ENCODE measurements around the gene SPTLC3.
"Not testable (repeated sequence)": the region's sequence is repeated elsewhere in the genome, so short reads cannot be mapped to it uniquely, and the experiment has no call there.

SPTLC3 gene

GRCh38 chr20:12977328-12978125, 31.2 kb upstream of the SPTLC3 start:
- DNase-seq = no peak
- Mint-ChIP-seq H3K4me1 (no peaks in the 10 kb centered on the region), H3K27ac (no peak overlapping the region), H3K36me3 (no peaks in the 10 kb centered on the region), H3K9me3 (no peaks in the 10 kb centered on the region), H3K27me3 (no peaks in the 10 kb centered on the region), H3K4me3 (no peak overlapping the region)
- CTCF ChIA-PET = interaction anchor here (0.6 to 1.0 kb wide), 2 partner anchors 9 to 790 kb away, joined by 3 read pairs; no protein-coding TSS in a partner anchor

DNA sequence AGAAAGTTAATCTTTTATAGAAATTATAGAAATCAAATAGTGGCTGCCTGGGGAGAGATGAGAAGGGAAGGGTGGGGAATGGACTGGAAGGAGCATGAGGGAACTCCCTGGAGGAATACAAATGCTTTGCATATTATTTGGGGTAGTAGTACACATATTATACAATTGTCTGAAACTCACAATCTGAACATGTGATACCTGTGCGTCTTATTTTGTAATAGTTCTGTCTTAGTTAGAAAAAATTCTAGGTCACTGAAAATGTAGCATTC, 30.7 kb upstream of the SPTLC3 start:
- CTCF ChIA-PET = no interaction called here
- no peak overlapping the region for H3K4me3 Mint-ChIP-seq
- H3K36me3 Mint-ChIP-seq = no peaks in the 10 kb centered on the region
- no peaks in the 10 kb centered on the region for H3K4me1 Mint-ChIP-seq
- no peaks in the 10 kb centered on the region for H3K27me3 Mint-ChIP-seq
- no peak overlapping the region for H3K27ac Mint-ChIP-seq
- no peaks in the 10 kb centered on the region for H3K9me3 Mint-ChIP-seq
- DNase-seq = no peak

- no peak for DNase-seq
- no peaks in the 10 kb centered on the region for H3K27me3 Mint-ChIP-seq
These were observed 29.9 kb upstream of the SPTLC3 start for GRCh38 chr20:12978613-12979495.

DNA sequence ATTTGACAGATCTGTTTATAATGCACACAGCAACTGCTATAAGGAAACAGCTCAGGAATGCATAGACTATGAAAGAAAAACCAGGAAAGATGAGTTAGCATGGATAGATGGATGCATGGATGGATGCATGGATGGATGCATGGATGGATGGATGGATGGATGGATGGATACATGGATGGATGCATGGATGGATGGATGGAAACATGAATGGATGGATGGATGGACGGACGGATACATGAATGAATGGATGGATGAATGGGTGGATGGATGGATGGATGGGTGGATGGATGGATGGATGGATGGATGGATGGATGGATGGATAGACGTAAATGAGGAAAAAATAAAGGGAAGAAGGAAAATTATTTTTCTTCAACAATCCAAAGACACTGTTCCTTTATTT, 29.1 kb upstream of the SPTLC3 start:
- H3K27me3 Mint-ChIP-seq, H3K36me3 Mint-ChIP-seq, DNase-seq, H3K4me1 Mint-ChIP-seq, CTCF ChIA-PET, H3K27ac Mint-ChIP-seq, H3K4me3 Mint-ChIP-seq, H3K9me3 Mint-ChIP-seq: not testable (repeated sequence)

More at GRCh38 chr20:12978613-12979495, 29.9 kb upstream of the SPTLC3 start:
- no peaks in the 10 kb centered on the region for H3K36me3 Mint-ChIP-seq
- CTCF ChIA-PET = interaction anchor here (0.9 kb wide), 1 partner anchor 51 kb away, joined by 3 read pairs; no protein-coding TSS in a partner anchor
- no peaks in the 10 kb centered on the region for H3K9me3 Mint-ChIP-seq
- H3K27ac Mint-ChIP-seq = no peak overlapping the region
- H3K4me1 Mint-ChIP-seq = no peaks in the 10 kb centered on the region
- no peak overlapping the region for H3K4me3 Mint-ChIP-seq

GRCh38 chr20:12982098-12982497, 26.7 kb upstream of the SPTLC3 start:
- CTCF ChIA-PET = no interaction called here
- H3K4me3 Mint-ChIP-seq = no peak overlapping the region
- no peaks in the 10 kb centered on the region for H3K9me3 Mint-ChIP-seq
- no peak overlapping the region for H3K27ac Mint-ChIP-seq
- no peaks in the 10 kb centered on the region for H3K36me3 Mint-ChIP-seq
- no peak for DNase-seq
- H3K27me3 Mint-ChIP-seq = no peaks in the 10 kb centered on the region
- no peaks in the 10 kb centered on the region for H3K4me1 Mint-ChIP-seq

DNA sequence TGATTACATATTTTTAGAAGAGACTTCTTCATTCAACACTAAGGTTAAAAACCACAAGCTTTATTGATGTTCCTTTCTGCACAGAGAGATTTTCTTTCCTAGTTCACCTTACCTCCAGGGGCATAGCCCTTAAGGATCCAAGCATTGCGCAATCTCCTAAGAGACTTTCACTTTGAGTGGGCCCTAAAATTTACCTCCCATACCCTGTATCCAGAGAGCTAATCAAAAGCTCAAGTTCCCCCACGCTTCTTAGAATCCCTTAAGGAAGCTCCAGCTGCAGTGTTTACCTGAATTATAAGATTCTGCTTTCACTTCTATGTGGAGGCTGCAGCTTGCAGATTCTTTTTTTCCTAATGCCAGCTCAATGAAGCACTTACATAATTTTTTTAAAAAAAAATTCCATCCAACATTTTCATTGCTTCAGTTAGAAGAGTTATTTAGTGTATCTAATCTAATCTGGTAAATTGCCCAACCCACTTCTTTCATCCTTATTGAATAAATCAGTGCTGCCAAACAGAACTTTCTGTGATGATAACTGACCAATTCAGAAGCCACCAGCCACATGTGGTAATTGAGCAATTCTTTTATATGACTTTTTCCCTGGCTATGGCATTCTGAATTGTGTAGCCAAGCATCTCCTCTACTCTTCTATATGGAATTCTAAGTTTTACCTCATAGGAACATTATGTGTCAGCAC, 24.6 kb upstream of the SPTLC3 start:
- no peaks in the 10 kb centered on the region for H3K9me3 Mint-ChIP-seq
- H3K36me3 Mint-ChIP-seq = no peaks in the 10 kb centered on the region
- DNase-seq = no peak
- no peaks in the 10 kb centered on the region for H3K4me1 Mint-ChIP-seq
- no peaks in the 10 kb centered on the region for H3K27me3 Mint-ChIP-seq
- no peak overlapping the region for H3K4me3 Mint-ChIP-seq
- H3K27ac Mint-ChIP-seq = no peak overlapping the region
- CTCF ChIA-PET = no interaction called here

DNA sequence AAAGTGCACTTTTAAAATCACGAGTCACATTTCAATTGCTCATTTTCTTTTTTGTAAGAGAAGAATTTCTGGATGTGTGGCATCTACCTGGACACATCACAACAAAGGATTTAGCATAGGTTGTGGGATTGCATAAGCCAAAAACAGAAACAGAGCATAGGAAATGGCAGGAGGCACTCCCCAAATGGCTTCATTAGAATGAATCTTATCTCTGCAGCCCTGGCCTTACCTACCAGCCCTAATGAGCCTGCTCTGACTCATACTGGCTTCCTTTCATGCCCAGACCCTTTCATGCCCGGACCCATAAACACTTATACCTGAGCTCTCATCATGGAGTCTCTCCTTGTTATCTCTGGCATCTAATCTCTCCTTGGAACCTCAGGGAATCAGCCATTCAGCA, 23.9 kb upstream of the SPTLC3 start:
- Mint-ChIP-seq H3K4me1 (no peaks in the 10 kb centered on the region), H3K4me3 (no peak overlapping the region), H3K27me3 (no peaks in the 10 kb centered on the region), H3K36me3 (no peaks in the 10 kb centered on the region), H3K27ac (no peak overlapping the region), H3K9me3 (no peaks in the 10 kb centered on the region)
- no peak for DNase-seq
- CTCF ChIA-PET = no interaction called here

- CTCF ChIA-PET = no interaction called here
- DNase-seq = no peak
- no peaks in the 10 kb centered on the region for H3K27me3 Mint-ChIP-seq
- no peaks in the 10 kb centered on the region for H3K9me3 Mint-ChIP-seq
- no peak overlapping the region for H3K27ac Mint-ChIP-seq
- H3K36me3 Mint-ChIP-seq = no peaks in the 10 kb centered on the region
- no peak overlapping the region for H3K4me3 Mint-ChIP-seq
- H3K4me1 Mint-ChIP-seq = no peaks in the 10 kb centered on the region
These were observed 21.5 kb upstream of the SPTLC3 start for GRCh38 chr20:12987261-12987660.

DNA sequence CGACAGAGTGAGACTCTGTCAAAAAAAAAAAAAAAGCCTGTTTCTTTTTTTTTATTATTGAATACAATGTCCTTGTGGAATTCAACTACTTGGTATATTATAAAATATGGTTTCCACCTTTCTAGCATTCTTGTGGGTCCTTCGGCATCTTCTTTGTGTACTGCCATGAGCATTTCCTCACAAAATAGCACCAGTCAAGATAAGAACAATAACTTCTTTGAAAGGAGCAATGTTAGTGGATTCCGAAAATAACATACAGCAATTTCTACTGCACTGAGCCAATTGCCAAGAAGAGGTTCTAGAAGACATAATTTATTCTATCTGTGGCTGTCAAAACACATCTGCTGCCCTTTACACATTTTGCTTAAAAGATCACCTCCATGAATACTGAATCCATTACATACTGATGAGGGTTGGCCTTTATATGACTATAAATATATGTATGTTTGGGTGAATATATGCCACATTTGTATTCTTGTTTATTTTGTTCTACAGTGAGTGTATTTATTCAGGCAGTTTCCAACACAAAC, 19.1 kb upstream of the SPTLC3 start:
- H3K9me3 Mint-ChIP-seq = no peaks in the 10 kb centered on the region
- H3K27ac Mint-ChIP-seq = no peak overlapping the region
- no peaks in the 10 kb centered on the region for H3K36me3 Mint-ChIP-seq
- no peak for DNase-seq
- CTCF ChIA-PET = no interaction called here
- no peak overlapping the region for H3K4me3 Mint-ChIP-seq
- no peaks in the 10 kb centered on the region for H3K4me1 Mint-ChIP-seq
- H3K27me3 Mint-ChIP-seq = no peaks in the 10 kb centered on the region

DNA sequence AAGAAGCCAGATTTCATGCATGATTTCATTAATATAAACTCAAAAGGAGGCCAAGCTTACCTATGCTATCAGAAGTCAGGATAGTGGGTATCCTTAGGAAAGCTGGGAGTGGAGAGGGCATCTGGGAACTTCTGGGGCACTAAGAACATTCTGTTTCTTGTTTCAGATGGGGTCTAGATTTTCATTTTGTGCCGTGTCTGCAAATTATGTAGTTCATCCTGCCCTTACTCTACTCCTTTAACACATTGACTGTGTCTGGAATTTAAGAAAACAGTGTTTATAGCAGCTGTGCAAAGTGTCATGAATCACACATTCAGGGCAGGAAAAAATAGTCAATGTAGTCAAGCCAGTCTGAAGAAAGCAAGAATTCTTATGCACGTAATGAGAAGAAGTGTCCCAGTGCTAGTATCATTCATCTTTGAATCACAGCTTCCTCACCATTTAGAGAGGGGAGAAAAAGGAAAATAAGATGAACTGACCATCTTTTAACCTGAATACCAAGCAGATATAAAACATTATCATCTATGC, 11.6 kb upstream of the SPTLC3 start:
- Mint-ChIP-seq H3K9me3 (peaks cover 2% of the 10 kb centered on the region), H3K4me1 (no peaks in the 10 kb centered on the region), H3K4me3 (no peak overlapping the region), H3K27ac (no peak overlapping the region), H3K36me3 (no peaks in the 10 kb centered on the region), H3K27me3 (no peaks in the 10 kb centered on the region)
- CTCF ChIA-PET = no interaction called here
- no peak for DNase-seq

DNA sequence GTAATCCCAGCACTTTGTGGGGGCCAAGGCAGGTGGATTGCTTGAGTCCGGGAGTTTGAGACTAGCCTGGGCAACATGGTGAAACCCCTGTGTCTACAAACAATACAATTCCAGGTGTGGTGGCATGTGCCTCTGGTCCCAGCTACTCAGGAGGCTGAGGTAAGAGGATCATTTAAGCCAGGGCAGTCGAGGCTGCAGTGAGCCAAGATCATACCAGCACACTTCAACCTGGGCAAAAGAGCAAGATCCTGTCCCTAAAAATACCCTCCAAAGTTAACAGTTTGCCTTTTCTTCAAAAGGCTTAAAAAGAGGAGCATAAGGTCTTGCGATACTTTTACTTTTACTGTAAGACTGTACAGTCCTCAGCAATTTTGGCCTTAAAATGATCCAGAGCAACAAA, 10.7 kb upstream of the SPTLC3 start:
- no peak overlapping the region for H3K27ac Mint-ChIP-seq
- no peaks in the 10 kb centered on the region for H3K36me3 Mint-ChIP-seq
- DNase-seq = no peak
- no peak overlapping the region for H3K4me3 Mint-ChIP-seq
- H3K4me1 Mint-ChIP-seq = no peaks in the 10 kb centered on the region
- peaks cover 2% of the 10 kb centered on the region for H3K9me3 Mint-ChIP-seq
- CTCF ChIA-PET = interaction anchor here (1.0 kb wide), 1 partner anchor 17 kb away, joined by 4 read pairs; no protein-coding TSS in a partner anchor
- H3K27me3 Mint-ChIP-seq = no peaks in the 10 kb centered on the region

GRCh38 chr20:12999201-12999600, 9.6 kb upstream of the SPTLC3 start:
- Mint-ChIP-seq H3K4me3 (no peak overlapping the region), H3K36me3 (no peaks in the 10 kb centered on the region), H3K27me3 (no peaks in the 10 kb centered on the region), H3K27ac (no peak overlapping the region), H3K9me3 (peaks cover 2% of the 10 kb centered on the region), H3K4me1 (no peaks in the 10 kb centered on the region)
- no peak for DNase-seq
- CTCF ChIA-PET = no interaction called here

DNA sequence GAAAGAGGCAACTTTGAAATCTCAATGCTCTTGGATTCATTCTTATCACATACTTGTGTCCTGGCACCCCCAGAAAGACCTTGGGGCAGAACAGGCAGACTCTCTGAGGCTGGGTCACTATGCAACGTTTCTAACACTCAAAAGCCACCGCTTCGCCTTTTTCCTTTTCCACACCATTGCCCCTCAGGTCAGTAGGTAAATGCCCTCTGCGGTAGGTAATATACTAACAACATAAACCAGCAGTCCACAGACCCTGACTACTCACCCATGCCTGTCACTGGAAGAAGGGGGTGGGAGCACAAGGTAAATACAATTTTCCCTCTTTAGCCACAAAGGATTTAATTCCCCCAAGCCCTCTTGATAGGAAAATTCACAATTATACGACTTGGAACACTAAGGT, 6.5 kb upstream of the SPTLC3 start:
- Mint-ChIP-seq H3K4me1 (no peaks in the 10 kb centered on the region), H3K27ac (no peak overlapping the region), H3K36me3 (no peaks in the 10 kb centered on the region), H3K4me3 (no peak overlapping the region), H3K9me3 (no peaks in the 10 kb centered on the region), H3K27me3 (no peaks in the 10 kb centered on the region)
- CTCF ChIA-PET = no interaction called here
- DNase-seq = no peak

- no peaks in the 10 kb centered on the region for H3K27me3 Mint-ChIP-seq
- H3K36me3 Mint-ChIP-seq = no peaks in the 10 kb centered on the region
- no peak overlapping the region for H3K27ac Mint-ChIP-seq
- CTCF ChIA-PET = no interaction called here
- no peak overlapping the region for H3K4me3 Mint-ChIP-seq
- no peaks in the 10 kb centered on the region for H3K9me3 Mint-ChIP-seq
- no peak for DNase-seq
- peaks cover 15% of the 10 kb centered on the region for H3K4me1 Mint-ChIP-seq
These were observed 1.9 kb upstream of the SPTLC3 start for GRCh38 chr20:13006825-13007224.
